ENCODE measurements around the gene NACAD. TPM values are rescaled to one million over a fixed set of nuclear protein-coding genes. Genes with fewer than 3 reads are reported as not detected.

NACAD gene
- polyA plus RNA-seq (2011; rRNA removed) (0.36 and 0.54 TPM in 2 replicates), polyA minus RNA-seq (2011; rRNA and poly(A)+ RNA removed) (0.81 and 3.1 TPM in 2 replicates)

DNA sequence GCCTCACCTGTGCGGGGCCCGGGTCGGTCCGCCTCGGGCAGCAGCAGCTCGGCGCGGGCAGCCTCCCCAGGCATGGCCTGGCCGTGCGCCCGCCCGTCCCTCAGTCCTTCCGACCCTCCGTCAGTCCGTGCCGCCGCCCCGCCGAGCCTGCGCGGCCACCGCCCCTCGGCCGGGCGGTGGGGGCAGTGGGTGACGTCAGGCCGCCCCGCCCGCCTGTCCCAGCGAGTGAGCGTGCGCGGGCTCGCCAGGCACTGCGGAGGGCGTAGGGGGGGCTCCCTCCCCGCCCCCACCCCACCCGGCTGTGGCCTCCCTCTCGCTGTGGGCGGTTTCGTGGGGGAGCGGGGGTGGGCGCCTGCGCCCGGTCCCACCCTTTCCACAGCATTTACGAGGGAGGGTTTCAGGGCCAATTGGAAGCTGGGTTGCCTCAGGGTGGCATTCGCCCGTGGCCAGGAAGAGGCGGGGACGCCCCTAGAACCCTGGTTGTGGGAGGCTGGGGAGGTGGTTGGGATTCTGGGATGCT lies at the start of gene NACAD:
Gene NACAD (minus strand): TSS at position 149 of the 520 bp plus-strand sequence. CDS start 75 bp downstream, at position 74.
- H3K36me3 ChIP-seq (ENCODE audit: control insufficient read depth, insufficient read depth, low read length): no peaks in the 10 kb centered on the region
- CTCF ChIA-PET: no interaction called here
- POLR2A ChIA-PET: no interaction called here
- no peak for DNase-seq (ENCODE audit: low read depth)
- peak within 1 kb of the TSS; percentile 63 for H3K4me3 ChIP-seq (ENCODE audit: low read depth, low read length)
- TF ChIP-seq CTCF (IDR thresholded peaks at IDR 0.05; ENCODE audit: insufficient read depth, low read depth, low read length): no peak
- H3K27me3 ChIP-seq (ENCODE audit: control insufficient read depth, insufficient read depth, low read length): no peaks in the 10 kb centered on the region

GRCh38 chr7:45136106-45137060 lies 47.6 kb upstream of the NACAD start:
- CTCF ChIA-PET: interaction anchor here (0.5 to 6.2 kb wide), 40 partner anchors 9 to 607 kb away, joined by 3 to 143 read pairs (median 4); partner anchors contain the start of genes MYO1G and TBRG4

GRCh38 chr7:45133877-45134276 lies 45.1 kb upstream of the NACAD start:
- CTCF ChIA-PET: interaction anchor here (1.2 to 6.2 kb wide), 3 partner anchors 22 to 275 kb away, joined by 5 to 143 read pairs (median 55); partner anchors contain the start of gene TBRG4
- no peak for DNase-seq (ENCODE audit: low read depth)
- POLR2A ChIA-PET: no interaction called here

More at GRCh38 chr7:45136106-45137060, 47.6 kb upstream of the NACAD start:
- Histone ChIP-seq H3K36me3 (ENCODE audit: control insufficient read depth, insufficient read depth, low read length) (no peaks in the 10 kb centered on the region), H3K4me3 (ENCODE audit: low read depth, low read length) (no peak overlapping the region), H3K27me3 (ENCODE audit: control insufficient read depth, insufficient read depth, low read length) (peaks cover 2% of the 10 kb centered on the region)
- POLR2A ChIA-PET: interaction anchor here (0.6 kb wide), 1 partner anchor 137 kb away, joined by 3 read pairs; the partner anchor contains the start of gene CCM2
- TF ChIP-seq CTCF (IDR thresholded peaks at IDR 0.05; ENCODE audit: insufficient read depth, low read depth, low read length): peak; percentile 86
- peak; percentile 20 for DNase-seq (ENCODE audit: low read depth)

DNA sequence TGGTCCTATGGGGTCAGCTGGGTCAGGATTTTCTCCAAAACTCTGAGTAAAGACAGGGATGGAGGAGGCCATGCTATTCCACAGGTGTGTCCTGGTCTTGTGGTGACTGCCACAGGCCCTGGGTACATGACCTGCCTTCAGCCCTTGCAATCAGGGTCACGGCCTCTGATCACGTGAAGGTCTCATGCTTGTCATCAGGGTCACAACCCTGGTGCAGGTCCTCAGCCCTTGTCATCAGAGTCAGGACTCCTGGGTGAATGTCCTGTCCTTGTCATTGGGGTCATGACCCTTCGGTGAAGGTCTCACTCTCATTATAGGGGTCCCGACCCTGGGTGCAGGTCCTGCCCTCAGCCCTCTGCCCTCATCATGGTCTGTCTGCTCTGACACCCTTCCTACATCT lies 44.6 kb upstream of the NACAD start:
- peaks cover 1% of the 10 kb centered on the region for H3K27me3 ChIP-seq (ENCODE audit: control insufficient read depth, insufficient read depth, low read length)
- no peak for DNase-seq (ENCODE audit: low read depth)
- POLR2A ChIA-PET: no interaction called here
- no peaks in the 10 kb centered on the region for H3K36me3 ChIP-seq (ENCODE audit: control insufficient read depth, insufficient read depth, low read length)
- H3K4me3 ChIP-seq (ENCODE audit: low read depth, low read length): no peak overlapping the region
- CTCF ChIA-PET: interaction anchor here (6.2 kb wide), 1 partner anchor 161 kb away, joined by 143 read pairs; no protein-coding TSS in a partner anchor
- no peak for TF ChIP-seq CTCF (IDR thresholded peaks at IDR 0.05; ENCODE audit: insufficient read depth, low read depth, low read length)

More at GRCh38 chr7:45133877-45134276, 45.1 kb upstream of the NACAD start:
- TF ChIP-seq CTCF (IDR thresholded peaks at IDR 0.05; ENCODE audit: insufficient read depth, low read depth, low read length): no peak
- peaks cover 3% of the 10 kb centered on the region for H3K27me3 ChIP-seq (ENCODE audit: control insufficient read depth, insufficient read depth, low read length)
- H3K36me3 ChIP-seq (ENCODE audit: control insufficient read depth, insufficient read depth, low read length): no peaks in the 10 kb centered on the region
- no peak overlapping the region for H3K4me3 ChIP-seq (ENCODE audit: low read depth, low read length)
